GM19455 (cell line): ENCODE results near the gene MT1G.
"Not testable (repeated sequence)": the region's sequence is repeated elsewhere in the genome, so short reads cannot be mapped to it uniquely, and the experiment has no call there.

Experiments
- ATAC-seq: cut with Tn5 transposase; IDR thresholded peaks from one replicate; pipeline ENCODE4 v1.9.1; 2021; ENCODE audit not compliant: unreplicated experiment

MT1G gene

DNA sequence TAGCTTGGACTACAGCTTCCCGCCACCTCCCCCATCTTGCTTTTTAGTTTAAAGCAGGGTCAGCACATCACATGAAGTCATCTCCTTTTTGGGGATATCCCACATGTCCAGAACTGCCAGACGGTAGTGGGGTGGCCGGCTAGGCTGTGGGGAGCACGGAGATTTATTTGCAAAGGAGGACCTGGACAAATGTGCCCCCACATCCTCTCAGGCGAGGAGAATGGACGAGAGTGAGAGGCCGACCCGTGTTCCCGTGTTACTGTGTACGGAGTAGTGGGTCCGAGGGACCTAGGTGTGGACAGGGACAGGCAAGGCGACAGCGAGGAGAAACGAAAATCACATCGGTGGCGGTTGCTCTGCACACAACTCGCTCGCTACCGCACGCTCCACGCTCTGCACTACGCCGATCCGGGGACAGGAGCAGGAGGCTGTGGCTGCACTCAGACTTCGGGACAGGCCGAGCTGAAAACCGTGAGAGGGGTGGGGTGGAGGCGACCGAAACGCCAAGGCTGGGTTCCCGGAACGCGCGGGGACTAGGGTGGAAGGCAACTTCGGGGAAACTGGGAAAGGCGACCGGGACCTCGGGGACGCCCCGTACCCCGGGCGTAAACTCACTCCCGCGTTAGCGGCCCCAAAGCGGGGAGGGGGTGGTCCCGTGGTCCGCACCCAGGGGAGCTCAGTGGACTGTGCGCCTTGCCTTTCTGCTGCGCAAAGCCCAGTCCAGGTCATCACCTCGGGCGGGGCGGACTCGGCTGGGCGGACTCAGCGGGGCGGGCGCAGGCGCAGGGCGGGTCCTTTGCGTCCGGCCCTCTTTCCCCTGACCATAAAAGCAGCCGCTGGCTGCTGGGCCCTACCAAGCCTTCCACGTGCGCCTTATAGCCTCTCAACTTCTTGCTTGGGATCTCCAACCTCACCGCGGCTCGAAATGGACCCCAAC, 29.8 kb downstream of the MT1G start, which contains the start of gene MT1A:
Gene MT1A, plus strand, starts transcription at position 853 of the 937 bp plus-strand sequence. Its CDS starts 73 bp downstream, at position 926.
- ATAC-seq, result no peak

DNA sequence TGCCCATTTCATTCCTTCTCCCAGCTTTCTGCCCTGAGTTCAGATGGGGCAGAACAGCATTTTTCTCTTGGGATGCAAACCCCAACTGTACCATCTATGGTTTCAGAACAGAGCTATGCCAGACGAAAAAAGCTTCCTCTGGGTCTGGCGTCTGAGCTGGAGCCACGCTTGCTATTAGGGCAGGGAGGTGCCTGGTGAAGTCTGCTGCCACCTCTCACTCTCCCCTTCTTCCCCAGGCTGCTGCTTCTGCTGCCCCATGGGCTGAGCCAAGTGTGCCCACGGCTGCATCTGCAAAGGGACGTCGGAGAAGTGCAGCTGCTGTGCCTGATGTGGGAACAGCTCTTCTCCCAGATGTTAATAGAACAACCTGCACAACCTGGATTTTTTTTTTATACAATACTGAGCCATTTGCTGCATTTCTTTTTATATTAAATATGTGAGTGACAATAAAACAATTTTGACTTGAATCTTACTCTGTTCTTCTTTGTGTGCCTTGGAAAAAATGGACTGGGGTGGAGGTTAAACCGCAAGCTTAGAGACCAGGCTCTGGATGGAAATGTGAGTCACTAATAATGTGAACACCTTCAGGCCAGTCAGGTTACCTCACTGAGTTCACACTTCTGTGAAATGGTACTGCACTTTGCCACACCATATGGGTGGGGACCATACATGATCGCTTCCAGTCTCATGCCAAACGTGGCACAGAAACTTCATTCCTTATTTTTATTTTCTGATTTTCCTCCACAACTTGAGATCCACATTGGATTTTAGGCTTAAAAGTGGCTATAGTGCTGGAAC, 31.1 kb downstream of the MT1G start:
- no peak for ATAC-seq

DNA sequence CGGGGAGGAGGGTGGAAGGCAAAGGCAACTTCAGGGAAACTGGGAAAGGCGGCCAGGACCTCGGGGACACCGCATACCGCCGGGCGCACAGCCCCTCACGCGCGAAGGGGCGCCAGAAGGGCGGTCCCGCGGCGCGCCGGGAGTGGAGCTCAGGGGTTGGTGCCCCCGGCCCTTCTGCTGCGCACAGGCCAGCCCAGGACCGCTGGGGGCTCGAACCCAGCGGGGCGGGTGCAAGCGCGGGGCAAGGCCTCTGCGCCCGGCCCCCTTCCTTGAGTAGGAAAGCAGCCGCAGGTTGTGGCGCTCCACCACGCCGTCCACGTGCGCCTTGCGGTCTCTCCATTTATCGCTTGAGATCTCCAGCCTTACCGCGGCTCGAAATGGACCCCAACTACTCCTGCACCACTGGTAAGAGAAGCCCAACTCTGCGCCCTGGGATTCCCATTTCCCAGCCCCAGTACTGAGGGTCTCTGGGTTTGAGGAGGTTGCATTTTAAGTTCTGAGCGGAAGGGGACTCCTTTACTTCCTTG, 32.4 kb downstream of the MT1G start:
- no peak for ATAC-seq

DNA sequence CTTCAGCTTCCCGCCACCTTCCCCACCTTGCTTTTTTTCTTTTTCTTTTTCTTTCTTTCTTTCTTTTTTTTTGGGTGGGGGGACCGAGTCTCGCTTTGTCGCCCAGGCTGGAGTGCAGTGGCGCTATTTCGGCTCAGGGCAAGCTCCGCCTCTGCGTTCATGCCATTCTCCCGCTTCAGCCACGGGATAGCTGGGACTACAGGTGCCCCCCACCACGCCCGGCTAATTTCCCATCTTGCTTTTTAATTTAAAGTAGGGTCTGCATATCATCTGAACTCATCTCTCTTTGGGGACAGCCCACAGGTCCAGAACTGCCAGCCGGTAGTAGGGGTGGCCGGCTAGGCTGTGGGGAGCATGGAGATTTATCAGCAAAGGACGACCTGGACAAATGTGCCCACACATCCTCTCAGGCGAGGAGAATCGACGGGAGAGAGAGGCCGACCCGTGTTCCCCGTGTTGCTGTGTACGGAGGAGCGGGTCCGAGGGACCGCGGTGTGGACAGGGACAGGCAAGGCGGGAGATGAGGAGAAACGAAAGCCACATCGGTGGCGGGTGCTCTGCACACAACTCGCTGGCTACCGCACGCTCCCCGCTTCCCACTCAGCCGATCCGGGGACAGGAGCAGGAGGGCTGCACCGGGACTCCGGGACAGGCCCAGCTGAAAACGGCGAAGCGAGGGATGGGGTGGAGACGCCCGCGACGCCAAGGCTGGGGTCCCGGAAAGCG, 33.0 kb downstream of the MT1G start:
- ATAC-seq, result no peak

DNA sequence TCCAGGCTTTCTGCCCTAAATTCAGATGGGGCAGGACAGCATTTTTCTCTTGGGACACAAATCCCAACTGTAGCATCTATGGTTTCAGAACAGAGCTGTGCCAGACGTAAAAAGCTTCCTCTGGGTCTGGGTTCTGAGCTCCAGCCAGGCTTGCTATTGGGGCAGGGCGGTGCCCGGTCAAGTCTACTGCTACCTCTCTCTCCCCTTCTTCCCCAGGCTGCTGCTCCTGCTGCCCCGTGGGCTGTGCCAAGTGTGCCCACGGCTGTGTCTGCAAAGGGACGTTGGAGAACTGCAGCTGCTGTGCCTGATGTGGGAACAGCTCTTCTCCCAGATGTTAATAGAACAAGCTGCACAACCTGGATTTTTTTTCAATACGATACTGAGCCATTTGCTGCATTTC, 34.3 kb downstream of the MT1G start:
- ATAC-seq, result no peak

DNA sequence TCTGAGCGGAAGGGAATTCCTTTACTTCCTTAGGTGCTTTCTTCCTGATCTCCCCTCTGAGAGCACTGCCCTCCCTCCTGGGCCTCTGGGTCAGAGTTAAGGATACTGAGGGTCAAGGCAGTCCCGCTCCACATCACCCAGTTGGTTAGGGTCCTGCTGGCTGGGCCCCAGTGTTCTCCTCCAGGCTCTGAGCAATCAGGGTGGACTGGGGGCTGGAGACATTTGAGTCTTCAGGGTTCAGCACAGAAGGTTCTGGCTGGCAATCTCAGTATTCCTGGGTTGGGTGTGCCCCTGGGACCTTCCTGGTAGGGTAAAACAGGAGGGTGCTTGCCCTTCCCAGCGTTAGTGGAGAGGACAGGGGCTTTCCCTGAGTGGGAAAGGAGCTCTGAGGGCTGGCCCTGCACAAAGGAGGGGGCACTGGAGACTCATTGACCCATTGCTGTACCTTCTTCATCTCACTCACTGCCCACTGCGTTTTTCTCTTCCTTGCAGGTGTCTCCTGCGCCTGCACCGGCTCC, 35.0 kb downstream of the MT1G start:
- no peak for ATAC-seq

DNA sequence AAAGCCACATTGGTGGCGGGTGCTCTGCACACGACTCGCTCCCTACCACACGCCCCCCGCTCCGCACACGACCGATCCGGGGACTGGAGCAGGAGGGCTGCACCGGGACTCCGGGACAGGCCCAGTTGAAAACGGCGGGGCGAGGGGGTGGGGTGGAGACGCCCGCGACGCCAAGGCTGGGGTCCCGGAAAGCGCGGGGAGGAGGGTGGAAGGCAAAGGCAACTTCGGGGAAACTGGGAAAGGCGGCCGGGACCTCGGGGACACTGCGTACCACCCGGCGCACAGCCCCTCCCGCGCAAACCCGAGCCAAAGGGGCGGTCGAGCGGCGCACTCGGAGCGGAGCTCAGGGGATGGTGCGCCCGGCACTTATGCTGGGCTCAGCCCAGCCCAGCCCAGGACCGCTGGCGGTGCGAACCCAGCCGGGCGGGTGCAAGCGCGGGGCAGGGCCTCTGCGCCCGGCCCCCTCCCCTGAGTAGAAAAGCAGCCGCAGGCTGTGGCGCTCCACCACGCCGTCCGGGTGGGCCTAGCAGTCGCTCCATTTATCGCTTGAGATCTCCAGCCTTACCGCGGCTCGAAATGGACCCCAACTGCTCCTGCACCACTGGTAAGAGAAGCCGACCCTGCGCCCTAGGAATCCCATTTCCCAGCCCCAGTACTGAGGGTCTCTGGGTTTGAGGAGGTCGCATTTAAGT, 35.6 kb downstream of the MT1G start, which contains the start of gene MT1M:
Gene MT1M, plus strand, starts transcription at position 504 of the 692 bp plus-strand sequence. Its CDS starts 73 bp downstream, at position 577.
- no peak for ATAC-seq

DNA sequence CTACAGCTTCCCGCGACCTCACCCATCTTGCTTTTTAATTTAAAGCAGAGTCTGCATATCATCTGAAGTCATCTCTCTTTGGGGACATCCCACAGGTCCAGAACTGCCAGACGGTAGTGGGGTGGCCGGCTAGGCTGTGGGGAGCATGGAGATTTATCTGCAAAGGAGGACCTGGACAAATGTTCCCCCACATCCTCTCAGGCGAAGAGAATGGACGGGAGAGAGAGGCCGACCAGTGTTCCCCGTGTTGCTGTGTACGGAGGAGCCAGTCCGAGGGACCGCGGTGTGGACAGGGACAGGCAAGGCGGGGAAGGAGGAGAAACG, 36.1 kb downstream of the MT1G start:
- no peak for ATAC-seq

DNA sequence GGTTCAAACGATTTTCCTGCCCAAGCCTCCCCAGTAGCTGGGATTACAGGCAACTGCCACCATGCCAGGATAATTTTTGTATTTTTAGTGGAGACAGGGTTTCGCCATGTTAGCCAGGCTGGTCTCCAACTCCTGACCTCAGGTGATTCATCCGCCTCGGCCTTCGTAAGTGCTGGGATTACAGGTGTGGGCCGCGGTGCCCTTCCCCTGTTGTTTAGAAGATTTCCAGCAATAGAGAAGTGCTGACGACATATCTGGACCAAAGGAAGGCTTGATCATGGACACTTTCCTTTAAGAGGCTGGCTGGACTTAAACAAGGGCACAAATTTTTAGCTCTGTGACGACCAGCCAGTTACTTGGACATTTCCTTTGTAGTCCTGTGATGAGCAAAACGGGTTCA, 36.7 kb downstream of the MT1G start:
- ATAC-seq, result no peak

DNA sequence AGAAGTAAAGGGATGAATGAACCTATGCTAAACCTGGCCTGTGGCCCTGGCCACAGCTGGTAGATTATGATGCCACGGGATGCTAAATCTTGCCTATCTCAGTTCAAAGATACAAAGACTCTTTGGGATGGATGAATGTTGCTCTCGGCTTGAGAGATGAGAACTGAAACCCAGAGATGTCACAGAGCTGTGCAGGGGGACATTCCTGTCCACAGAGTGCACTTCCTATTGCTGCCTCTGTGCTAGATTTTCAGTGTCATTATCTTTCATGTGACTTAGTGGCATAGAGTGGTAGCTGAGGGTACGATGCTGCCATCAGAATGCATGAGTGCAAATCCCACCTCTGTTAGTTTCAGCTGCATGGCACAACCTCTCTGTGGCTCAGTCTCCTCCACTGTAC, 37.7 kb downstream of the MT1G start:
- ATAC-seq, result peak; percentile 58

DNA sequence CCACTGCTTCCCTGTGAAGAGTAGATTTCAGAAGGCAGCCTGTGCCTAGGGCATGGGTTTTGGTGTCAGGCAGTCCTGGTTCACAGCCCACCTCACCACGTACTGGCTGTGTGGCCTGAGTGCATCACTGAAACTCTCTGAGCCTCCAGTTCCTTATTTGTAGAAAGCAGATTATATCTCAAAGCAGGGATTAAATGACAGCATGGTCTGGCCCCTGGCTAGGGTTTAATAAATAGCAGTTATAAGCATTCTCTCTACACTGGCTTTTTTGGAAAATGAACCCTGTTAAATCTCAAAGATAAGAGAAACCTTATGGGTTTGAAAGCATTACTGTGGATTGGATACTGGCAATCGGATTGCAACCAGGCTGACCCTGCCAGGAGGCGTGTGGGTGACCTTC, 38.3 kb downstream of the MT1G start:
- no peak for ATAC-seq

DNA sequence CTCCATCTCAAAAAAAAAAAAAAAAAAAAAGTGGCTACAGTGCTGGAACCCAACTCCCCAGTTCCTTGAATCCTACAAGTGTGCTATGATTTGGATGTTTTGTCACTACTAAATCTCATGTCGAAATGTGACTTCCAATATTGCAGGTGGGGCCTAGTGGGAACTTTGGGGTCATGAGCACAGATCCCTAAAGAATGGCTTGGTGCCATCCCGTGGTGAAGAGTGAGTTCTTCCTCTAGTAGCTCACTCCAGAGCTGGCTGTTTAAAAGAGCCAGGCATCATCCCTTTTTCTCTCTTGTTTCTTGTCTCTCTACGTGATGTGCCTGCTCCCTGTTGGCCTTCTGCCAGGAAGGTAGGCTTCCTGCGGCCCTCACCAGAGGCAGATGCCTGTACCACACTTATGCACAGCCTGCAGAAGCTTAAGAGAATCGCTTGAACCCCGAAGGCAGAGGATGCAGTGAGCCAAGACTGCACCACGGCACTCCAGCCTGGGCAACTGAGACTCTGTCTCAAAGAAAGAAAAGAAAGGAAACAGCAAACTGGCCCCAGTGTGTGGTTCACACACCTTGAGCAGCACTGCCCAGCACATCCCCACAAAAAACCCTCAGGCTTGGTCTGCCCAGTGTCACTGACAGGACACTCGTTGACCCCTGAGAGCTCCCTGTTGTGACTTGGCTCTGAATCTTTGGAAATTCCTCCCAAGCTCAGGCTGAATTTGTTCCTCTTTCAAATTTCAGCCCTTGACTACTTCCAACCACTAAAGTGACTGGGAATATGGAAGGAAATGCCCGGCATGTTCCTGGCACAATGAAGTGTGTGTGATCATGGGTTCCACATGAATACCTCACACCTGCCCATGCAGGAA, 39.1 kb downstream of the MT1G start:
- no peak for ATAC-seq

DNA sequence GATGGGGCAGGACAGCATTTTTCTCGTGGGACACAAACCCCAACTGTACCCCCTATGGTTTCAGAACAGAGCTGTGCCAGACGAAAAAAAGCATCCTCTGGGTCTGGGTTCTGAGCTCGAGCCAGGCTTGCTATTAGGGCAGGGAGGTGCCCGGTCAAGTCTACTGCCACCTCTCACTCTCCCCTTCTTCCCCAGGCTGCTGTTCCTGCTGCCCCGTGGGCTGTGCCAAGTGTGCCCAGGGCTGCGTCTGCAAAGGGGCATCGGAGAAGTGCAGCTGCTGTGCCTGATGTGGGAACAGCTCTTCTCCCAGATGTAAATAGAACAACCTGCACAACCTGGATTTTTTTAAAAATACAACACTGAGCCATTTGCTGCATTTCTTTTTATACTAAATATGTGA, 41.2 kb downstream of the MT1G start:
- ATAC-seq, result no peak

DNA sequence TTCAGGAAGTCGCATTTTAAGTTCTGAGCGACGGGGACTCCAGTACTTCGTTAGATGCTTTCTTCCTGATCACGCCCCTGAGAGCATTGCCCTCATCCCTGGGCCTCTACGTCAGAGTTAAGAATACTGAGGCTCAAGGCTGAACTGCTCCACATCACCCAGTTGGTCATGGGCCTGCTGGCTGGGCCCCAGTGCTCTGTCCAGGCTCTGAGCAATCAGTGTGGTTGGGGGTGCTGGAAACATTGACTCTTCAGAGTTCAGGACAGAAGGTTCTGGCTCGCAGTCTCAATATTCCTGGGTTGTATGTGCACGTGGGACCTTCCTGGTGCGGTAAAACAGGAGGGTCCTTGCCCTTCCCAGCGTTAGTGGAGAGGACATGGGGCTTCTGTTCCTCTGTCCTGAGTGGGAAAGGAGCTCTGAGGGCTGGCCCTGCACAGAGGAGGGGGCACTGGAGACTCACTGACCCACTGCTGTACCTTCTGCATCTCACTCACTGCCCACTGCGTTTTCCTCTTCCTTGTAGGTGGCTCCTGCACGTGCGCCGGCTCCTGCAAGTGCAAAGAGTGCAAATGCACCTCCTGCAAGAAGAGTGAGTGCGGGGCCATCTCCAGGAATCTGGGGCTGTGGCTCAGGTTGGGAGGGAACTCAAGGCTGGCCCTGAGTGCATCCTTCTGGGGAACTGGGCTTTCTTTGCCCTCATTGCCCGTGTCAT, 41.8 kb downstream of the MT1G start:
- ATAC-seq, result no peak

DNA sequence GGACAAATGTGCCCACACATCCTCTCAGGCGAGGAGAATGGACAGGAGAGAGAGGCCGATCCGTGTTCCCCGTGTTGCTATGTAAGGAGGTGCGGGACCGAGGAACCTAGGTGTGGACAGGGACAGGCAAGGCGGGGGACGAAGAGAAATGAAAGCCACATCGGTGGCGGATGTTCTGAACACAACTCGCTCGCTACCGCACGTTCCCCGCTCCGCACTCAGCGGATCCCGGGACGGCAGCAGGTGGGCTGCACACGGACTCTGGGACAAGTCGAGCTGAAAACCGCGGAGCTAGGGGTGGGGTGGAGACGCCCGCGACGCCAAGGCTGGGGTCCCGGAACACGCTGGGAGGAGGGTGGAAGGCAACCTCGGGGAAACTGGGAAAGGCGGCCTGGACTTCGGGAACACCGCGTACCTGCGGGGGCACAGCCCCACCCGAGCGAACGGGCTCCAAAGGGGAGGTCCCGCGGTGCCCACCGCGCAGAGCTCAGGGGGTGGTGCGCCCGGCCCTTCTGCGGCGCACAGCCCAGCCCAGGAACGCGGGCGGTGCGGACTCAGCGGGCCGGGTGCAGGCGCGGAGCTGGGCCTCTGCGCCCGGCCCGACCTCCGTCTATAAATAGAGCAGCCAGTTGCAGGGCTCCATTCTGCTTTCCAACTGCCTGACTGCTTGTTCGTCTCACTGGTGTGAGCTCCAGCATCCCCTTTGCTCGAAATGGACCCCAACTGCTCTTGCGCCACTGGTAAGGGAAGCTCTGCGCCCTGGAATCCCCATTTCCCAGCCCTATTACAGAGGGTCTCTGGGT, 42.5 kb downstream of the MT1G start, which contains the start of gene MT1E:
Gene MT1E, plus strand, starts transcription at position 642 of the 803 bp plus-strand sequence. Its CDS starts 71 bp downstream, at position 713.
- no peak for ATAC-seq

DNA sequence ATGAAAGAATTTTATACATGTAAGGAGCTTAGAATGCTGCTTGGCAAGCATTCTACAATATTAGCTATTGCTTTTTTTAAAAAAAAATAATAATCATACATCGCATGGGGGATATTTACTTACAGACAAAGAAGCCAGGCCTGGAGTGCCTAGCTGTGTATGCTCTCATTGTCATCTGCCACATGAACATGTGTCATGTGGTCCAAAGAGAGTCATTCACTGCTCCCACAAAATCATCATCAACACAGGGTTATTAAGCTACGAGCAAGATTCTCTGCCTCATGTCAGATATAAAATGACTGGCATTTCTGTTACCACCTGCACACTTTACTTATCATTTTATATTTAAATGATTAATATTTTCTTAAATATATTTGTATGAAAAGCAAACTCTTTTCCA, 44.2 kb downstream of the MT1G start:
- ATAC-seq, result no peak

DNA sequence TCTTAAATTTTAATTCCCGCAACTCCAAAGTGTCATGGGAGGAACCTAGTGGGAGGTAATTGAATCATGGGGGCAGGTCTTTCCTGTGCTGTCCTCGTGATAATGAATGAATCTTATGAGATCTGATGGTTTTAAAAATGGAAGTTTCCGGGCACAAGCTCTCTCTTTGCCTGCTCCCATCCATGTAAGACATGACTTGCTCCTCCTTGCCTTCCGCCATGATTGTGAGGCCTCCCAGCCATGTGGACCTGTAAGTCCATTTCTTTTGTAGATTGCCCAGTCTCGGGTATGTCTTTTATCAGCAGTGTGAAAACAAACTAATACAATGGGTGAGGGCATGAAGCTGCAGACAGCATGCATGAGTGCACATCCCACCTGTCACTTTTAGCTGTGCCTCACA, 44.7 kb downstream of the MT1G start:
- ATAC-seq, result not testable (repeated sequence)
